Fibroblast of lung (primary cell): ENCODE results near the gene SNAP29.

ENCODE experiments used
- EZH2 ChIP-seq: IDR thresholded peaks from 2 replicates; pipeline ENCODE4 v1.5.1; 2012; ENCODE audit warnings: low read length, control low read depth, mild to moderate bottlenecking; ENCODE audit errors: missing control alignments
- TF ChIP-seq, protein P1 (sequence below), 2 donors: IDR thresholded peaks in 1 of 2; conservative IDR thresholded peaks in 1 of 2; 1 replicate in 1 of 2; 2 replicates in 1 of 2; pipeline ENCODE4 v1.5.1; 2011 to 2012; ENCODE audit warnings: low read length in 2 of 2, control low read depth in 1 of 2, inconsistent platforms in 1 of 2, low read depth in 1 of 2, mild to moderate bottlenecking in 1 of 2

DNA sequence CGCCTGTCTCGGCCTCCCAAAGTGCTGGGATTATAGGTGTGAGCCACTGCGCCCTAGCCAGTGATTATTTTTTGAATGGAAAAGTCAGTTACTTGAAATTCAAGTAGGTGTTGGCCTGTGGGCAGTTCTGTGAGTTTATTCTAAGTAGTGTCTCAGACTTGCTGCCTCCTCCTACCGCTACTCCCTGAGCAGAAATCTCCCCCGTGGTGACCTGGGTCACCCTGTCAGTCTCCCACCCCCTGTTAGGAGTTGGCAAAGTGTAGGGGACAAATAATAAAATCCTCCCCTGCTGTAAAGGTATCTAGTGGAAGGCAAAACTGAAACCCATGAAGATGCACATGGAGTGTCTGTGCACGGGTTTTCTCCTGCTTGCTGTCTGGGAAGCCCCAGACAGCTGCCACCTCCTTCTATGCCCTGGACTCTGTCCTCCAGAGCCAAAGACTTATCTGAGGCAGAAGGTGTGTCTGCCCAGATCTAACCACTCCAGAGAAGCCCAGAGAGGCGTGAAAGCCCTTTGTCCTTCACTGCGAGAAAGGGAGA, 26.3 kb downstream of the SNAP29 start:
- TF ChIP-seq, protein P1, sequence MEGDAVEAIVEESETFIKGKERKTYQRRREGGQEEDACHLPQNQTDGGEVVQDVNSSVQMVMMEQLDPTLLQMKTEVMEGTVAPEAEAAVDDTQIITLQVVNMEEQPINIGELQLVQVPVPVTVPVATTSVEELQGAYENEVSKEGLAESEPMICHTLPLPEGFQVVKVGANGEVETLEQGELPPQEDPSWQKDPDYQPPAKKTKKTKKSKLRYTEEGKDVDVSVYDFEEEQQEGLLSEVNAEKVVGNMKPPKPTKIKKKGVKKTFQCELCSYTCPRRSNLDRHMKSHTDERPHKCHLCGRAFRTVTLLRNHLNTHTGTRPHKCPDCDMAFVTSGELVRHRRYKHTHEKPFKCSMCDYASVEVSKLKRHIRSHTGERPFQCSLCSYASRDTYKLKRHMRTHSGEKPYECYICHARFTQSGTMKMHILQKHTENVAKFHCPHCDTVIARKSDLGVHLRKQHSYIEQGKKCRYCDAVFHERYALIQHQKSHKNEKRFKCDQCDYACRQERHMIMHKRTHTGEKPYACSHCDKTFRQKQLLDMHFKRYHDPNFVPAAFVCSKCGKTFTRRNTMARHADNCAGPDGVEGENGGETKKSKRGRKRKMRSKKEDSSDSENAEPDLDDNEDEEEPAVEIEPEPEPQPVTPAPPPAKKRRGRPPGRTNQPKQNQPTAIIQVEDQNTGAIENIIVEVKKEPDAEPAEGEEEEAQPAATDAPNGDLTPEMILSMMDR (conservative IDR thresholded peaks at IDR 0.05 in 1 of 2, IDR thresholded peaks at IDR 0.05 in 1 of 2; ENCODE audit: low read depth in 1 of 2, low read length in 2 of 2): no peak
- no peak for TF ChIP-seq EZH2
